Lower leg skin (tissue), 3 donors: ENCODE results near the gene BEND7.

Experiments used
- POLR2A ChIP-seq, 2 donors: fragments of 450-650 bp; IDR thresholded peaks; one replicate each; pipeline ENCODE4 v1.6.1; 2016 to 2017; ENCODE audit warnings: antibody characterized with exemption in 2 of 2, mild to moderate bottlenecking in 1 of 2, moderate library complexity in 1 of 2
- TF ChIP-seq, protein P1 (sequence below), 3 donors: fragments of 450-650 bp; IDR thresholded peaks; one replicate each; pipeline ENCODE4 v1.5.1; 2016; ENCODE audit warnings: antibody characterized with exemption in 3 of 3, mild to moderate bottlenecking in 3 of 3, moderate library complexity in 2 of 3

DNA sequence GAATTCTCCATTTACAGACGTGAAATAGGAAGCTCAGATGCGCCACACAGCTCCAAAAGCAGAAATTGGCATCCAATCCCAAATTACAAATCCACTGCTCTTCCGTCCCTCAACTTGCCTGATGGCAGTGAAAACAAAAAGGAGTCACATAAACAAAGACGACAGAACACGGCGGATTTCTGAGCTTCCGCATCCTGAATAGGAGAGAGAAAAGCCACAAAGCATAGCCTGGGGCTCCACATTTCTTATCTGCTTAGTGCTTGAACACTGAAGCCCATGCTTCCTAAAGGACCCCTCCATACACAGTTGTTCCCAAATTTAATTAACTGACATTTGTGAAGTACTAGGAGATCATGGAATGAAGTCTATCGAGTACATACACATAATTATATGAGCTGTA is 32.6 kb downstream of the BEND7 start:
- TF ChIP-seq, protein P1, sequence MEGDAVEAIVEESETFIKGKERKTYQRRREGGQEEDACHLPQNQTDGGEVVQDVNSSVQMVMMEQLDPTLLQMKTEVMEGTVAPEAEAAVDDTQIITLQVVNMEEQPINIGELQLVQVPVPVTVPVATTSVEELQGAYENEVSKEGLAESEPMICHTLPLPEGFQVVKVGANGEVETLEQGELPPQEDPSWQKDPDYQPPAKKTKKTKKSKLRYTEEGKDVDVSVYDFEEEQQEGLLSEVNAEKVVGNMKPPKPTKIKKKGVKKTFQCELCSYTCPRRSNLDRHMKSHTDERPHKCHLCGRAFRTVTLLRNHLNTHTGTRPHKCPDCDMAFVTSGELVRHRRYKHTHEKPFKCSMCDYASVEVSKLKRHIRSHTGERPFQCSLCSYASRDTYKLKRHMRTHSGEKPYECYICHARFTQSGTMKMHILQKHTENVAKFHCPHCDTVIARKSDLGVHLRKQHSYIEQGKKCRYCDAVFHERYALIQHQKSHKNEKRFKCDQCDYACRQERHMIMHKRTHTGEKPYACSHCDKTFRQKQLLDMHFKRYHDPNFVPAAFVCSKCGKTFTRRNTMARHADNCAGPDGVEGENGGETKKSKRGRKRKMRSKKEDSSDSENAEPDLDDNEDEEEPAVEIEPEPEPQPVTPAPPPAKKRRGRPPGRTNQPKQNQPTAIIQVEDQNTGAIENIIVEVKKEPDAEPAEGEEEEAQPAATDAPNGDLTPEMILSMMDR (IDR thresholded peaks at IDR 0.05) = no peak
- no peak for TF ChIP-seq POLR2A (IDR thresholded peaks at IDR 0.05)
